Measurements from ENCODE around the gene GCKR. TPM values are rescaled to one million over a fixed set of nuclear protein-coding genes. Genes with fewer than 3 reads are reported as not detected.

The GCKR gene
- total RNA-seq, 1 donor from 2014 or later = 0.16 TPM

Small RNA genes within 50 kb of the gene (small RNA-seq; reads per million reads assigned to genes)
- gene RNU6-986P = not detected

Other genes starting within 250 kb of the GCKR start
- 0.47 TPM for gene SLC30A3, start 233.8 kb upstream of the GCKR start, total RNA-seq
- not detected for gene DNAJC5G, start 221.4 kb upstream of the GCKR start, total RNA-seq
- not detected for gene TRIM54, start 214.4 kb upstream of the GCKR start, total RNA-seq
- gene UCN, start 188.4 kb upstream of the GCKR start, total RNA-seq = 1.1 TPM
- 36.8 TPM for gene MPV17, start 173.7 kb upstream of the GCKR start, total RNA-seq
- 28.2 TPM for gene GTF3C2, start 140.1 kb upstream of the GCKR start, total RNA-seq
- 19.2 TPM for gene EIF2B4, start 126.5 kb upstream of the GCKR start, total RNA-seq
- 51.5 TPM for gene SNX17, start 126.2 kb upstream of the GCKR start, total RNA-seq
- 12.0 TPM for gene ZNF513, start 116.1 kb upstream of the GCKR start, total RNA-seq
- gene PPM1G, start 87.2 kb upstream of the GCKR start, total RNA-seq = 58.0 TPM
- 58.8 TPM for gene NRBP1, start 68.2 kb upstream of the GCKR start, total RNA-seq
- not detected for gene KRTCAP3, start 54.5 kb upstream of the GCKR start, total RNA-seq
- gene IFT172, start 7.1 kb upstream of the GCKR start, total RNA-seq = 28.5 TPM
- gene FNDC4, start 1.6 kb upstream of the GCKR start, total RNA-seq = 41.3 TPM
- 55.8 TPM for gene ZNF512, start 86.2 kb downstream of the GCKR start, total RNA-seq
- 5.9 TPM for gene CCDC121, start 132.2 kb downstream of the GCKR start, total RNA-seq
- gene GPN1, start 132.2 kb downstream of the GCKR start, total RNA-seq = 29.6 TPM
- gene SUPT7L, start 166.8 kb downstream of the GCKR start, total RNA-seq = 26.0 TPM
- gene SLC4A1AP, start 167.1 kb downstream of the GCKR start, total RNA-seq = 30.4 TPM